SK-N-SH (cell line): ENCODE results near the gene ENPP5. TPM values are rescaled to one million over a fixed set of nuclear protein-coding genes. Genes with fewer than 3 reads are reported as not detected.

ENCODE experiments used
- CTCF ChIA-PET: fragments of 300-600, 350-600 bp; formaldehyde crosslinking; extraction: SDS; loops from one replicate; lab custom pipeline; 2021; lab: Yijun Ruan, JAX
- POLR2A ChIA-PET: fragments of 350-600 bp; sonication (Branson Sonifier 250); formaldehyde crosslinking; extraction: SDS; loops from one replicate; lab custom pipeline; 2020; ENCODE audit warnings: antibody characterized with exemption, inconsistent platforms; lab: Yijun Ruan, JAX
- DNase-seq: peaks from one replicate; pipeline ENCODE4 v3.0.0; 2012
- H2AFZ ChIP-seq: fragments of 200-600 bp; sonication (generic); 2 replicates; pipeline ENCODE4 v1.8.1; 2016; ENCODE audit warnings: antibody characterized with exemption, mild to moderate bottlenecking, low read depth
- H3F3A ChIP-seq: fragments of 200-600 bp; sonication (generic); replicated peaks from 2 replicates; pipeline ENCODE3; 2016; ENCODE audit warnings: antibody characterized with exemption, mild to moderate bottlenecking; ENCODE audit not compliant: insufficient read depth
- H3K27ac ChIP-seq, 2 experiments: fragments of 200-500 bp in 1 of 2; fragments of 200-600 bp in 1 of 2; sonication (Bioruptor generic) in 1 of 2; sonication (generic), shearing (Covaris generic) in 1 of 2; 2 replicates each; pipeline versions ENCODE4 v1.5.1 to v1.6.1; 2014 to 2016; ENCODE audit warnings: low read depth in 2 of 2, inconsistent platforms in 1 of 2, low read length in 1 of 2, mild to moderate bottlenecking in 1 of 2, mixed read lengths in 1 of 2
- H3K27me3 ChIP-seq: fragments of 200-600 bp; sonication (generic), shearing (Covaris generic); 2 replicates; pipeline ENCODE4 v1.6.1; 2016; ENCODE audit warnings: mixed run types; ENCODE audit not compliant: insufficient read depth
- H3K36me3 ChIP-seq, 2 experiments: fragments of 200-500 bp in 1 of 2; fragments of 200-600 bp in 1 of 2; sonication (Bioruptor generic) in 1 of 2; sonication (generic) in 1 of 2; replicated peaks in 1 of 2; 2 replicates each; pipeline versions ENCODE3 to v1.5.1; 2014 to 2016; ENCODE audit warnings: low read length in 1 of 2, mild to moderate bottlenecking in 1 of 2; ENCODE audit not compliant: insufficient read depth in 2 of 2, control insufficient read depth in 1 of 2
- H3K4me1 ChIP-seq, 2 experiments: fragments of 200-500 bp in 1 of 2; fragments of 200-600 bp in 1 of 2; sonication (Bioruptor generic) in 1 of 2; sonication (generic), shearing (Covaris generic) in 1 of 2; 2 replicates each; pipeline versions ENCODE4 v1.5.1 to v1.6.1; 2014 to 2016; ENCODE audit warnings: low read depth in 1 of 2, low read length in 1 of 2, mixed run types in 1 of 2; ENCODE audit not compliant: insufficient read depth in 2 of 2, control insufficient read depth in 1 of 2
- H3K4me2 ChIP-seq: fragments of 200-600 bp; sonication (generic), shearing (Covaris generic); 2 replicates; pipeline ENCODE4 v1.6.1; 2017; ENCODE audit warnings: mixed run types
- H3K4me3 ChIP-seq, 2 experiments: fragments of 200-500 bp in 1 of 2; fragments of 200-600 bp in 1 of 2; sonication (Bioruptor generic) in 1 of 2; sonication (generic), shearing (Covaris generic) in 1 of 2; 2 replicates each; pipeline versions ENCODE4 v1.5.1 to v1.8.1; 2014 to 2016; ENCODE audit warnings: low read depth in 2 of 2, inconsistent platforms in 1 of 2, low read length in 1 of 2, mild to moderate bottlenecking in 1 of 2, mixed read lengths in 1 of 2, moderate library complexity in 1 of 2
- H3K79me2 ChIP-seq: fragments of 200-600 bp; sonication (generic); 2 replicates; pipeline ENCODE4 v1.8.1; 2017; ENCODE audit warnings: mild to moderate bottlenecking; ENCODE audit not compliant: insufficient read depth
- H3K9ac ChIP-seq: fragments of 200-600 bp; sonication (generic); 2 replicates; pipeline ENCODE4 v1.6.1; 2017; ENCODE audit warnings: mixed run types
- H3K9me2 ChIP-seq: fragments of 200-600 bp; sonication (generic); 2 replicates; pipeline ENCODE4 v1.6.1; 2017; ENCODE audit warnings: mixed run types
- H3K9me3 ChIP-seq: fragments of 200-600 bp; sonication (generic); 2 replicates; pipeline ENCODE4 v1.6.1; 2017; ENCODE audit warnings: mixed run types, mild to moderate bottlenecking, moderate library complexity
- H4K20me1 ChIP-seq: fragments of 200-600 bp; sonication (generic); 2 replicates; pipeline ENCODE4 v1.6.1; 2017; ENCODE audit warnings: mild to moderate bottlenecking, mixed run types; ENCODE audit not compliant: insufficient read depth
- EP300 ChIP-seq, 2 experiments: IDR thresholded peaks; 2 replicates each; pipeline versions ENCODE4 v1.4.0 to v1.6.1; 2012; ENCODE audit warnings: borderline replicate concordance in 1 of 2, low read depth in 1 of 2, low read length in 1 of 2
- FOSL2 ChIP-seq: IDR thresholded peaks from 2 replicates; pipeline ENCODE4 v1.4.0; 2012; ENCODE audit warnings: low read depth, mild to moderate bottlenecking, moderate library complexity, borderline replicate concordance
- FOXJ3 ChIP-seq: sonication (generic); formaldehyde crosslinking; IDR thresholded peaks from 2 replicates; pipeline ENCODE4 v1.5.1; 2020; ENCODE audit warnings: mild to moderate bottlenecking, missing genetic modification reagents
- GABPA ChIP-seq: IDR thresholded peaks from 2 replicates; pipeline ENCODE4 v1.4.0; 2012; ENCODE audit warnings: low read depth, mild to moderate bottlenecking
- IRF3 ChIP-seq: fragments of 150-350 bp; IDR thresholded peaks from 2 replicates; pipeline ENCODE4 v1.6.1; 2016; ENCODE audit warnings: mild to moderate bottlenecking, low read depth, low read length
- MEF2A ChIP-seq: IDR thresholded peaks from 2 replicates; pipeline ENCODE4 v1.4.0; 2012; ENCODE audit warnings: low read depth, borderline replicate concordance
- MXI1 ChIP-seq: IDR thresholded peaks from 2 replicates; pipeline ENCODE4 v1.6.1; 2012; ENCODE audit warnings: mild to moderate bottlenecking, low read depth, low read length, improper control_type of control experiment
- RFX5 ChIP-seq: IDR thresholded peaks from 2 replicates; pipeline ENCODE4 v1.6.1; 2012; ENCODE audit warnings: mild to moderate bottlenecking, improper control_type of control experiment, low read length
- SIN3A ChIP-seq: IDR thresholded peaks from 2 replicates; pipeline ENCODE4 v1.6.1; 2012; ENCODE audit warnings: low read depth, mild to moderate bottlenecking, low read length, moderate library complexity, borderline replicate concordance
- USF1 ChIP-seq: IDR thresholded peaks from 2 replicates; pipeline ENCODE4 v1.4.0; 2012; ENCODE audit warnings: low read depth, borderline replicate concordance
- WGBS: methylation state at CpG from one replicate; pipeline ENCODE4 v1.1.6; 2017; ENCODE audit warnings: low lambda C conversion rate; 5-methylcytosine and 5-hydroxymethylcytosine counted together
- polyA plus RNA-seq, 3 experiments: library from polyadenylated mRNA; depleted of rRNA; stranded (reverse); fragments of >200 nt; gene quantifications; 2 replicates each; pipeline ENCODE4 v1.2.3, GENCODE V29; 2012

ENPP5 gene
- polyA plus RNA-seq, 1 of the 3 experiments (the other 2 are of a cell fraction): not detected

DNA sequence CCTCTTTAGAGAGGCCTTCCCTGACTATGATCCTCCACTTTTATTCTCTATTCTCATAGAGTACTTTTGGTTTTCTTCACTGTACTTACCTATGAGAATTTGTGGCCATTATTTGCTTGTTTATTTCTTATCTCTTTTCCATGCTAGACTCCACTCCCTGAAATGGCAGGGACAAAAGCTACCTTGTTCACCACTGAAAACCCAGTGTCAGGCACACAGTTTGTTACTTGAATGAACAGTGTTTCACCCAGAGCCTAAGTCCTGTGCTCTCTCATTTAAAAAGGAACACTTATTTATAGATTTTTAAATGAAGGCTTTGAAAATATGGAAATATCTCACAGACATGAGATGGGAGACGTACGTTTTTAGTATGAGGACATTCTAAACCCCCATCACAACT is 47.7 kb upstream of the ENPP5 start:
- POLR2A ChIA-PET: no interaction called here
- Histone ChIP-seq H3K9me3 (no peaks in the 10 kb centered on the region), H3K4me1 (no peaks in the 10 kb centered on the region), H3F3A (no peaks in the 10 kb centered on the region), H2AFZ (no peak overlapping the region), H3K4me2 (no peak overlapping the region), H3K4me3 (no peak overlapping the region), H3K27me3 (peaks cover 11% of the 10 kb centered on the region; the same call in 1 of the 2 replicates), H4K20me1 (no peaks in the 10 kb centered on the region), H3K27ac (no peak overlapping the region), H3K9me2 (no peaks in the 10 kb centered on the region), H3K36me3 (no peaks in the 10 kb centered on the region), H3K9ac (no peak overlapping the region), H3K79me2 (no peaks in the 10 kb centered on the region)
- 3% methylated on average over 2 of the region's 2 CpGs for WGBS
- CTCF ChIA-PET: interaction anchor here (0.8 kb wide), 1 partner anchor 128 kb away, joined by 3 read pairs; no protein-coding TSS in a partner anchor
- no peak for TF ChIP-seq GABPA
- TF ChIP-seq FOSL2: no peak
- TF ChIP-seq MXI1: no peak
- no peak for TF ChIP-seq RFX5
- no peak for TF ChIP-seq FOXJ3 (CRISPR knock-in tag)
- no peak for DNase-seq

DNA sequence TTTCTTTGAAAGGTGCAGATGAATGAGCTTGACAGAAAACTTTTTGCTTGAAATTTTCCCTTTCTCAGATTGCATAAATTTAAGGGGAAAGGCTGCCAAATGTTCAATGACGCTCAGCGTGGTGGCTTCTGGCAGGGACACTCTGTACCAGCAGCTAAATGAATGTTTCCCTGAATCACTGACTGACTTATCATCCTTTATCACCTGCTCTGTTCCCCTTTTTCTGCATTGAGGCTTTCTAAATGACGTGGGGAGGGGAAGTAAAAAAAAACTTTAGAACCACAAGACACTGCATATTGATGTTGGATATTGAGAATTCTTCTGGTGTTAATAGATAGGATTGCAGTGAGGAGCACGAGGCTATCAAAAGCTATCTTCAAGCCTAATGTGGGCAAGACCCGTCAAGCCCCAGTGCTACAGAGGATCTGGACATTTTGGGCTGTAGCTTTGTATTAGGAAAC is 46.9 kb upstream of the ENPP5 start:
- H3K79me2 ChIP-seq: no peaks in the 10 kb centered on the region
- H3K27ac ChIP-seq: no peak overlapping the region
- no peaks in the 10 kb centered on the region for H3K4me1 ChIP-seq
- H3K9ac ChIP-seq: no peak overlapping the region
- no peaks in the 10 kb centered on the region for H4K20me1 ChIP-seq
- POLR2A ChIA-PET: no interaction called here
- no peaks in the 10 kb centered on the region for H3K9me2 ChIP-seq
- no peaks in the 10 kb centered on the region for H3F3A ChIP-seq
- 4% methylated on average over 5 of the region's 5 CpGs for WGBS
- no peak overlapping the region for H3K4me3 ChIP-seq
- H3K27me3 ChIP-seq: peaks cover 11% of the 10 kb centered on the region; the same call in 1 of the 2 replicates
- no peak overlapping the region for H3K4me2 ChIP-seq
- CTCF ChIA-PET: interaction anchor here (1.1 kb wide), 1 partner anchor 193 kb away, joined by 5 read pairs; no protein-coding TSS in a partner anchor
- DNase-seq: no peak
- TF ChIP-seq EP300 (IDR thresholded peaks at IDR 0.05; ENCODE audit: borderline replicate concordance in 1 of 2, low read depth in 1 of 2, low read length in 1 of 2): no peak
- no peak for TF ChIP-seq SIN3A
- no peak for TF ChIP-seq RFX5
- TF ChIP-seq IRF3: no peak
- no peak for TF ChIP-seq USF1
- no peak for TF ChIP-seq MEF2A
- H3K36me3 ChIP-seq: no peaks in the 10 kb centered on the region
- no peak overlapping the region for H2AFZ ChIP-seq
- no peaks in the 10 kb centered on the region for H3K9me3 ChIP-seq
